GM21423 (cell line): ENCODE data around the gene NDUFS7.
A peak's percentile ranks its signal among the peaks of the same experiment; 100 is the strongest.
"Not testable (repeated sequence)": the region's sequence is repeated elsewhere in the genome, so short reads cannot be mapped to it uniquely, and the experiment has no call there.

Experiments
- ATAC-seq: cut with Tn5 transposase; IDR thresholded peaks from one replicate; pipeline ENCODE4 v1.9.1; 2021; ENCODE audit warnings: mild to moderate bottlenecking, moderate library complexity; ENCODE audit not compliant: unreplicated experiment

NDUFS7 gene

DNA sequence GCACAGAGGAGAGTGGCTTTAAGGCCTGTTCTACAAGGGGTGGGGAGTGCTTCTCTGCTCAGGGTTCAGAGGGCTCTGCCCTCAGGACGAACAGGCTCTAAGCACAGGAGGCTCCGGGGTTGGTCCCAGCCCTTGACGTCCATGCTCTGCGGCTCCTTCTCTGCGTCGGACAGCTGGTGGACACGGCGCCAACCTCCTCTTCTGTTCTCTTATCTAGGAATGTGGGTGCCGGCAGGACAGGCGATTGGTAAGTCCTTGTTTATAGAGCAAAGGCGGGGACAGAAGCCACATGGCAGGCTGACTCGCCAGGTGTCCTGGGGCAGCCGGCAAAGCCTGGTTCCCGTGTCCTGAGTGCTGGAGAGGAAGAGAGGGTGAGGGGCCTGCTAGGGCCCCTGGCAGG, 46.0 kb downstream of the NDUFS7 start:
- ATAC-seq = no peak

GRCh38 chr19:1430246-1430645, 46.5 kb downstream of the NDUFS7 start:
- ATAC-seq = no peak

DNA sequence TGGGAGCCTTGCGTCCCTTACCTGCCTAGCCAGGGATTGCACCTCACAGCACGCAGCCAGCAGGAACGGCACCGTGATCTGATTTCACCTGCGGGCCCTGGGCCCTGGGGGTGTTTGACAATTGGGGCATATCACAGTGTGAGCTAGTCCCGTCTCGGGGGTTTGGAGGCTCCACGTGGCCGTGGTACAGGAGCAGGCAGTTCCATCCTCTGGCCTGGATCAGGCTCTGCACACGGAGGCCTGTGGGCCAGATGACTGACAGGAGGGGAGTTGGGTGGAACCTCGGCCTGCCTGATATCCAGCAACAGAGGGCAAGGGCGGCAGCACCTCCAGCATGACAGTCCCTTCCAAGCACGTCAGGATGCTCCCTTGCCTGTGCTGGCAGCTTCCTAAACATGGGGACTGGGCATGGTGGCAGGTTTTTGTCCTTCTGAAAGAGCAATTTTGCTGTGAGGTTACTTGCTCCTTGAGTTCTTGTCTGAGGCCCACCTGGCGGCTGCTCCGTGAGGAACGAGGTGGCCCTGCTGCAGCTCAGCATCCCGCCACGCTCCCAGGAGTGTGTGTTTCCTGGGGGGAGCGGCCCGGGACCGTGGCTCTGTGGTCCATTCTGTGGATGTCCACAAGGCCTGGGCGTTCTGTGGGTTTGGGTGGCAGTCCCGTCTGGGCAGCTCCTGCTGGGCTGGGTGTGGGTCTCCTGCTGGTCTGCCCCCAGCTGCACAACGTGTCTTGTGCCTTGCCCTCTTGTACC, 48.2 kb downstream of the NDUFS7 start:
- ATAC-seq = no peak

DNA sequence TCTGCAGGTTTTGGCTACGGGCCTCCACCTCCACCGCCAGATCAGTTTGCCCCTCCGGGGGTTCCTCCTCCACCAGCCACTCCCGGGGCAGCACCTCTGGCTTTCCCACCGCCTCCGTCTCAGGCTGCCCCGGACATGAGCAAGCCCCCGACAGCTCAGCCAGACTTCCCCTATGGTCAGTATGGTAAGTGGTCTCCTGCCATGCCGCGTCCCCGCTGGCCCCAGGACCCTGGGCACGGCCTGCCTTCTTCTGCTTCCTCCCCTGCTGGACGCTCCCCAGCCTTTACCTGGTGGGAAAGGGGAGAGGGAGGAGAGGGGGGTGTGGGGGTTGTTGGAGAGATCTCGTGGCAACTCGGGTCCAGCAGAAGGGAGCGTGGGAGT, 48.8 kb downstream of the NDUFS7 start:
- ATAC-seq = no peak

DNA sequence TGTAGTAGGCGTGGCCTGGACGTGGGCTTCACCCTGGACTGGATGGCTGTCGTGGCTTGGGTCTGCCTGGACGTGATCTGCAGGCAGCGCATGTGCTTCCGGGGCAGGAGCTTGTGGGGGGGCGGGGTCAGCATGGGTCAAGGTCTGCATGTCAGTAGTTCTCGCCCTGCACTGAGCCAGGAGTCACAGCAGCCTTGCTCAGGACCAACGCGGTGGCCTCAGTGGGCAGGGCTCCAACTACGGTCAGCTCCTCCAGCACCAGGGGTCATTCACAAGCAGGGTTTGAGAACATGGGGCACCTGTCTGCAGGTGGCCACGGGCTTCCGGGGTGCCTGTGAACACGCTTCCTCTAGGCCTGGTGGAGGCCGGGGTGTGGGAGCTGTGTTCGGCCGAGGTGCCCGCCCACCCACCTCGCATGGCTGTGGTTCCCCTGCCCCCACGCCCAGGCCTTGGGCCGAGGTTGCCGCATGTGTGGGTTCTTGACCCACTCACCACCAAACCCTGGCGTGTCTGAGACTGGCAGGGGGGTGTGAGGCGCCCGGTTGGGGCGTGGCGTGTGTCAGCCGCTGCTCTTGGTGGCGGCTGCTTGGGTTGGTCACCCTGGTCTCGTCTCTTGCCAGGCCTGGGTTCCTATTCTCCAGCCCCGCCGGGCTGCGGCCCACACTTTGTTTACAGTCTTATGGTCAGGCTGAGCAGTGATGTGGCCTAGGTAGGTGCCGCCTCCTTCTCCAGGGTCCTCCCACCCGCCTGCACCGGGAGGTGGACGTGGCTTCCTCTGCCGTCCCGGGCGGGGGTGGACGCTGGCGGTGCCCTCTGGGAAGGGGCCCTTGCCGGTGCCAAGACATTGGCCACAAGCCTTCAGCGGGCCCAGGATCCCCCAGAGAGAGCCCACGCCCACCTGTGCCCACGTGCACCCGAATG, 49.7 kb downstream of the NDUFS7 start:
- no peak for ATAC-seq

- no peak for ATAC-seq
Measured at GRCh38 chr19:1434040-1434366, 50.3 kb downstream of the NDUFS7 start.

GRCh38 chr19:1434577-1435060, 50.9 kb downstream of the NDUFS7 start:
- no peak for ATAC-seq

GRCh38 chr19:1435378-1435989, 51.8 kb downstream of the NDUFS7 start:
- no peak for ATAC-seq

DNA sequence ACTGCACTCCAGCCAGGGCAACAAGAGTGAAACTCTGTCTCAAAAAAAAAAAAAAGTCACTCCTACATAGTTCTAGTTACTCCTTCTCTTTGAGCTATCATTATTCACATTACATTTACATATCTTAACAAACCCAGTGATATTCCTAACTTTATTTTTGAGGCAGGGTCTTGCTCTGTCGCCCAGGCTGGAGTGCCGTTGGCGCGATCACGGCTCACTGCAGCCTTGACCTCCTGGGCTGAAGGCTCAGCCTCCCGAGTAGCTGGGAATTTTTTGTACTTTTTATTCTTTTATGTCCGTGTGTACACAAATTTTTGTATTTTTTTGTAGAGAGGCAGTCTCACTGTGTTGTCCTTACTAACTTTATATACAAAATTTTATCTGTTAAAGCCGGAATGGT, 53.9 kb downstream of the NDUFS7 start:
- ATAC-seq = no peak

DNA sequence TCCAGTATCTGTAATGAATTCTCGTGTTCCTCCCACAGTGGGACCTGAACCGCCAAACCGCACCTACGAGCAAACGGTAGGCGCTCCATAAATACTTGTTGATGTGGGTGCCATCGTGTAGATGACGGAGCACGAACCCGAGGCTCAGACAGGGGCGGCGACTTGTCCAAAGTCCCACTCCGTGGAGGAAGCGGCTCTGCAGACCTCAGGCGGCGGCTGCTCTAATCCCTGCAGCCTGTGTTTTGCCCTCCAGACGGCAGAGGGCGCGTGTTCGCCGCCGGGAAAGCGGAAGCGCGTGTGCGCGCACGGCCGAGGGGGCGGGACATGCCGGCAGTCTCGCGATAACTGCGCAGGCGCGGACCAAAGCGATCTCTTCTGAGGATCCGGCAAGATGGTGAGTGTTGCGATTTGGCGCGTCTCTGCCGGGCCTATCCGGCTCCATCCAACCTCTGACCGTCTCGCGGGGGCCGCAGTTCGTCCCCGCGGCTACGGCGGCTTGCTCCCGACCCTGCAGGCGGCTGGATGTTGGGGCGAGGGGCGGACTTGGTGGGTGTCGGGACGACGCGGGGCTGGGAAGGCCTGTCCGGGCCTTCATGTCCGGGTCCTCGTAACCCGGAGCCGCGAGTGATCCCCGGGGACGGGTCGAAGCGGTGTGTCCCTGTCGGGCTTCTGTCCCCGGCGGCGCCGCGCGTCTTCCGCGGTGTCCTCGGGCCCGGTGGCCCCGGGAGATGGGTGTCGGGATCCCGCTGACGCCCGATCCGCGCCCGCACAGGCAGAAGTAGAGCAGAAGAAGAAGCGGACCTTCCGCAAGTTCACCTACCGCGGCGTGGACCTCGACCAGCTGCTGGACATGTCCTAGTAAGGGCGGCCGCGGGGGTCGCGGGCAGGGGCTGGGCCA, 54.6 kb downstream of the NDUFS7 start, which contains the start of gene RPS15:
TSS of gene RPS15 (plus strand) at position 362 of the 898 bp plus-strand sequence. CDS start at position 392, 30 bp downstream.
- peak; percentile 86 for ATAC-seq

DNA sequence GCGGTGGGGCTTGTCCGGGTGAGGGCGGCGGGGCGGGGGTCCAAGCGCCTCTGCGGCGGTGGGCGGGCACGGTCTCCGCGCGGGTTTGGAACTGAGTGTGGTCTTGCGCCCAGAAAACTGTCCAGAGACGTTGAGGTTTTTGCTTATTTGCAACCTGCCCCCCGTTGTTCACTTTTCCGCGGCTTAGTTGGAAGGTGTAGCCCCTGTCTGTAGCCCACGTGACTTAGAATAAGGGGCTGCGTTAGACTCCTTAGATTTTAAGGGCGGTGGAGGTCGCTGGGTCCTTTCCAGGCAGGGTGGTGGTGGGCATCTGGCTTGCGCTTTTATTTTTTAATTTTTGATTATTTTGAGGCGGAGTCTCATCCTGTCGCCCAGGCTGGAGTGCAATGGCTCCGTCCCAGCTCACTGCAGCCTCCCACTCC, 55.2 kb downstream of the NDUFS7 start:
- no peak for ATAC-seq

DNA sequence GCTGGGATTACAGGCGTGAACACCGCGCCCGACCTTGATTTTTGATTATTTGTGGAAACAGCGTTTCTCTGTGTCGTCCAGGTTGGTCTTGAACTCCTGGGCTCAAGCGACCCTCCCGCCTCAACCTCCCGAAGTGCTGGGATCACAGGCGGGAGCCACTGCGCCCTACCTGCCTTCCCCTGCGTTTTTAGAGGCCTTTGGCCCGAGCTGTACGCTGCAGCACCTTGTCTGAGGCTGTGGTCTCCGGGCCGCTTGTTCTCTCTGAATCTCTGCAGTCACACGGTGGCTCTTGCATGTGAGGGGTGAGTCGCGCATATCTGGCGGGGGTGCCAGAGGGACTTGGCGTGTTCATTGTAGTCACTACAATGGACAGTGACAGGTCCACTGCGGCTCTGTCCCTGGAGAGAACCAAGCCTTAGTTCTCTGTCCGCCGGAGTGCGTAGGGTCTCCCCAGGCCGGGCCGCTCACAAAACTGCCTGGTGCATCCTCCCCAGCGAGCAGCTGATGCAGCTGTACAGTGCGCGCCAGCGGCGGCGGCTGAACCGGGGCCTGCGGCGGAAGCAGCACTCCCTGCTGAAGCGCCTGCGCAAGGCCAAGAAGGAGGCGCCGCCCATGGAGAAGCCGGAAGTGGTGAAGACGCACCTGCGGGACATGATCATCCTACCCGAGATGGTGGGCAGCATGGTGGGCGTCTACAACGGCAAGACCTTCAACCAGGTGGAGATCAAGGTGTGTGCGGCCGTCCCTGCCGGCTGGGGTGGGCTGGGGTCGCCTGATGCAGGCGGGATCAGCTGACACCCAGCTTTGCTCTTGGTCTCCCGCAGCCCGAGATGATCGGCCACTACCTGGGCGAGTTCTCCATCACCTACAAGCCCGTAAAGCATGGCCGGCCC, 56.1 kb downstream of the NDUFS7 start:
- not testable (repeated sequence) for ATAC-seq

- ATAC-seq = no peak
Measured at GRCh38 chr19:1440418-1440801, 56.7 kb downstream of the NDUFS7 start.

- no peak for ATAC-seq
Measured at GRCh38 chr19:1441022-1441426, 57.3 kb downstream of the NDUFS7 start.

- ATAC-seq = no peak
Measured at GRCh38 chr19:1441677-1442438, 58.2 kb downstream of the NDUFS7 start.
